HL-60 (cell line): ENCODE data around the gene EXOC2.

Experiments used
- CTCF ChIP-seq: IDR thresholded peaks from one replicate; pipeline ENCODE4 v1.5.1; 2011; ENCODE audit warnings: low read length, control low read depth, inconsistent platforms; ENCODE audit not compliant: insufficient read depth
- POLR2AphosphoS5 ChIP-seq: IDR thresholded peaks from 2 replicates; pipeline ENCODE4 v1.6.1; 2012; ENCODE audit warnings: low read depth
- SPI1 ChIP-seq: IDR thresholded peaks from 2 replicates; pipeline ENCODE4 v1.6.1; 2012; ENCODE audit warnings: low read depth, mild to moderate bottlenecking, borderline replicate concordance

GRCh38 chr6:520820-521219 lies 172.1 kb downstream of the EXOC2 start:
- no peak for TF ChIP-seq POLR2AphosphoS5
- TF ChIP-seq CTCF = no peak
- no peak for TF ChIP-seq SPI1
